Tibial nerve (tissue), 3 donors: Measurements from ENCODE around the gene MYG1.

ENCODE experiments used
- POLR2A ChIP-seq, 2 donors: fragments of 450-650 bp; IDR thresholded peaks; one replicate each; pipeline ENCODE4 v1.6.1; 2017; ENCODE audit warnings: antibody characterized with exemption in 2 of 2, mild to moderate bottlenecking in 2 of 2, moderate library complexity in 2 of 2
- TF ChIP-seq, protein P1 (sequence below), 5 experiments: fragments of 200-600 bp in 3 of 5; fragments of 450-650 bp in 2 of 5; sonication (generic) in 3 of 5; IDR thresholded peaks; one replicate each; pipeline ENCODE4 v1.5.1; 2016 to 2019; ENCODE audit warnings: antibody characterized with exemption in 5 of 5, mild to moderate bottlenecking in 3 of 5, moderate library complexity in 2 of 5

DNA sequence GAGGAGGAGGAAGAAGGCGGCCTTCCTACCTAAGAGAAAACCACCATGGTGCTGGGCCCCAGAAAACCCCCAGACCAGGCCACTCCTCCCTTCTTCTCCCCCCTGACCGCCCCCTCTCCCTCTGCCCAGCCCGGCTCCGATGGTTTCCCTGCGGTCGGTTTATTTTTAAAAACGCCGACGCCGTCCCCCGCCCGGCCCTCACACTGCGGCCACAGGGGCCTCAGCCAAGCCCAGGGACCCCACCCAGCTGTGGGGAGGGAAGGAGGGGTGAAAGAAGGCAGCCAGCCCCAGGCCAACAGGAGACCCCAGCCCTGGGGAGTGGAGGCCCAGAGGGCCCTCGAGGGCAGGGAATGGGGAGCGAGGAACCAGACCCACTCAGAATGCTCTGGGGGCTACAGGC is 33.2 kb downstream of the MYG1 start:
- TF ChIP-seq, protein P1, sequence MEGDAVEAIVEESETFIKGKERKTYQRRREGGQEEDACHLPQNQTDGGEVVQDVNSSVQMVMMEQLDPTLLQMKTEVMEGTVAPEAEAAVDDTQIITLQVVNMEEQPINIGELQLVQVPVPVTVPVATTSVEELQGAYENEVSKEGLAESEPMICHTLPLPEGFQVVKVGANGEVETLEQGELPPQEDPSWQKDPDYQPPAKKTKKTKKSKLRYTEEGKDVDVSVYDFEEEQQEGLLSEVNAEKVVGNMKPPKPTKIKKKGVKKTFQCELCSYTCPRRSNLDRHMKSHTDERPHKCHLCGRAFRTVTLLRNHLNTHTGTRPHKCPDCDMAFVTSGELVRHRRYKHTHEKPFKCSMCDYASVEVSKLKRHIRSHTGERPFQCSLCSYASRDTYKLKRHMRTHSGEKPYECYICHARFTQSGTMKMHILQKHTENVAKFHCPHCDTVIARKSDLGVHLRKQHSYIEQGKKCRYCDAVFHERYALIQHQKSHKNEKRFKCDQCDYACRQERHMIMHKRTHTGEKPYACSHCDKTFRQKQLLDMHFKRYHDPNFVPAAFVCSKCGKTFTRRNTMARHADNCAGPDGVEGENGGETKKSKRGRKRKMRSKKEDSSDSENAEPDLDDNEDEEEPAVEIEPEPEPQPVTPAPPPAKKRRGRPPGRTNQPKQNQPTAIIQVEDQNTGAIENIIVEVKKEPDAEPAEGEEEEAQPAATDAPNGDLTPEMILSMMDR (IDR thresholded peaks at IDR 0.05): no peak
- no peak for TF ChIP-seq POLR2A (IDR thresholded peaks at IDR 0.05)
